ENCODE data around the gene EDN2. TPM values are rescaled to one million over a fixed set of nuclear protein-coding genes. Genes with fewer than 3 reads are reported as not detected.

The EDN2 gene
- polyA plus RNA-seq, 1 experiment, result 0.19 TPM

GRCh38 chr1:41471658-41472057, 12.8 kb downstream of the EDN2 start:
- CTCF ChIA-PET, result no interaction called here
- POLR2A ChIA-PET, result no interaction called here
- H3K27me3 ChIP-seq (ENCODE audit: control insufficient read depth, insufficient read depth, low read length), result peaks cover 18% of the 10 kb centered on the region
- H3K4me3 ChIP-seq (ENCODE audit: low read depth, low read length), result no peak overlapping the region
- no peak for TF ChIP-seq CTCF (IDR thresholded peaks at IDR 0.05; ENCODE audit: low read depth, low read length)
- H3K9me3 ChIP-seq (ENCODE audit: control insufficient read depth, insufficient read depth, low read length), result no peaks in the 10 kb centered on the region
- H3K27ac ChIP-seq (ENCODE audit: low read depth, low read length), result no peak overlapping the region
- no peak for DNase-seq (ENCODE audit: low read depth, low spot score)

GRCh38 chr1:41469706-41470105, 14.8 kb downstream of the EDN2 start:
- DNase-seq (ENCODE audit: low read depth, low spot score), result no peak
- H3K27ac ChIP-seq (ENCODE audit: low read depth, low read length), result no peak overlapping the region
- H3K27me3 ChIP-seq (ENCODE audit: control insufficient read depth, insufficient read depth, low read length), result peaks cover 26% of the 10 kb centered on the region
- H3K9me3 ChIP-seq (ENCODE audit: control insufficient read depth, insufficient read depth, low read length), result no peaks in the 10 kb centered on the region
- CTCF ChIA-PET, result no interaction called here
- POLR2A ChIA-PET, result no interaction called here
- no peak overlapping the region for H3K4me3 ChIP-seq (ENCODE audit: low read depth, low read length)
- no peak for TF ChIP-seq CTCF (IDR thresholded peaks at IDR 0.05; ENCODE audit: low read depth, low read length)

DNA sequence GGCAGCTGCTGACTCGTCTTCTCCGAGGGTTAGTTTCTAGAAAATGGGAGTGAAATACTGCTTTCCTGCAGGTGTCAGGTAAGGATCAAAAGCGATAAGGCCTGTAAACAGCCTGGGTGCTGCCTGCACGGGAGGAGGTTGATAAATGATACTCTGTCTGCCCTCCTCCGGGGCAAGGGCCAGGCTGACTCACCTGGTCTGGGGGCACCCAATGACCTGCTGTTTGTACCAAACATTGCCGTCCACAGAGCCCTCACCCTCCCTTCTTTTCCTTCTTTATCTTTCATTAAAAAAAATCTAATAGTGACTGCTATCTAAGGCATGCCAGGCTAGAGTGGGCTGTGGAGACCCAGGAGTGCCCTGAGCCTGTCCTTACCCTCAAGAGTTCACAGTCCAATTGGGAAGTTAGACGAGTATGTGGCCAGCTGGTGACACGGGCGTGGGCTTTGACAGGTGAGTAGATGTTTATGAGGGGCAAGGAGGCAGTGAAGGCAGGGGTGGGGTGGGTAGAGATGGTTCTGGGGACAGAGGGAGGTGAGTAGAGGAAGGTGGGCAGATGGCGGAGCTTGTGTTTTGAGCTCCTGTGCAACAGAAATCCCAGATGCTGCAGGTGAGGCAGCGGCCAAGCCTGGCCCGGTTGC, 16.2 kb downstream of the EDN2 start:
- no peak overlapping the region for H3K27ac ChIP-seq (ENCODE audit: low read depth, low read length)
- TF ChIP-seq CTCF (IDR thresholded peaks at IDR 0.05; ENCODE audit: low read depth, low read length), result no peak
- DNase-seq (ENCODE audit: low read depth, low spot score), result no peak
- POLR2A ChIA-PET, result no interaction called here
- CTCF ChIA-PET, result no interaction called here
- peaks cover 36% of the 10 kb centered on the region for H3K27me3 ChIP-seq (ENCODE audit: control insufficient read depth, insufficient read depth, low read length)
- no peaks in the 10 kb centered on the region for H3K9me3 ChIP-seq (ENCODE audit: control insufficient read depth, insufficient read depth, low read length)
- H3K4me3 ChIP-seq (ENCODE audit: low read depth, low read length), result no peak overlapping the region

GRCh38 chr1:41467673-41468072, 16.8 kb downstream of the EDN2 start:
- no peak overlapping the region for H3K4me3 ChIP-seq (ENCODE audit: low read depth, low read length)

GRCh38 chr1:41466146-41466545, 18.3 kb downstream of the EDN2 start:
- no peak overlapping the region for H3K27ac ChIP-seq (ENCODE audit: low read depth, low read length)
- CTCF ChIA-PET, result no interaction called here
- POLR2A ChIA-PET, result no interaction called here
- H3K9me3 ChIP-seq (ENCODE audit: control insufficient read depth, insufficient read depth, low read length), result 0 out of 2 replicates have a peak, but pooled peaks cover 4% of the 10 kb centered on the region
- H3K4me3 ChIP-seq (ENCODE audit: low read depth, low read length), result no peak overlapping the region
- no peak for TF ChIP-seq CTCF (IDR thresholded peaks at IDR 0.05; ENCODE audit: low read depth, low read length)
- H3K27me3 ChIP-seq (ENCODE audit: control insufficient read depth, insufficient read depth, low read length), result peaks cover 38% of the 10 kb centered on the region
- no peak for DNase-seq (ENCODE audit: low read depth, low spot score)

More at GRCh38 chr1:41467673-41468072, 16.8 kb downstream of the EDN2 start:
- POLR2A ChIA-PET, result no interaction called here
- no peak for DNase-seq (ENCODE audit: low read depth, low spot score)
- 0 out of 2 replicates have a peak, but pooled peaks cover 2% of the 10 kb centered on the region for H3K9me3 ChIP-seq (ENCODE audit: control insufficient read depth, insufficient read depth, low read length)
- no peak for TF ChIP-seq CTCF (IDR thresholded peaks at IDR 0.05; ENCODE audit: low read depth, low read length)
- CTCF ChIA-PET, result no interaction called here
- no peak overlapping the region for H3K27ac ChIP-seq (ENCODE audit: low read depth, low read length)
- H3K27me3 ChIP-seq (ENCODE audit: control insufficient read depth, insufficient read depth, low read length), result peaks cover 38% of the 10 kb centered on the region
